GM21619 (cell line): Measurements from ENCODE around the gene PTPRU.

Experiments
- ATAC-seq: cut with Tn5 transposase; IDR thresholded peaks from one replicate; pipeline ENCODE4 v1.9.1; 2021; ENCODE audit not compliant: unreplicated experiment

PTPRU gene

GRCh38 chr1:29259802-29260441, 23.6 kb downstream of the PTPRU start:
- no peak for ATAC-seq

DNA sequence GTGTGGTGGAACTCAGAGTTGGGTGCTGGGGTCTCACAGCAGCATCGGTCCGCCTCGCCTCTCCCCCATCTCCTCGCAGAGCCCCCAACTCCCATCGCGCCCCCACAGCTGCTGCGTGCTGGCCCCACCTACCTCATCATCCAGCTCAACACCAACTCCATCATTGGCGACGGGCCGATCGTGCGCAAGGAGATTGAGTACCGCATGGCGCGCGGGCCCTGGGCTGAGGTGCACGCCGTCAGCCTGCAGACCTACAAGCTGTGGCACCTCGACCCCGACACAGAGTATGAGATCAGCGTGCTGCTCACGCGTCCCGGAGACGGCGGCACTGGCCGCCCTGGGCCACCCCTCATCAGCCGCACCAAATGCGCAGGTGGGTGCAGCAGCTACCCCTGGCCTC, 24.2 kb downstream of the PTPRU start:
- no peak for ATAC-seq

GRCh38 chr1:29264773-29265389, 28.6 kb downstream of the PTPRU start:
- ATAC-seq, result no peak

DNA sequence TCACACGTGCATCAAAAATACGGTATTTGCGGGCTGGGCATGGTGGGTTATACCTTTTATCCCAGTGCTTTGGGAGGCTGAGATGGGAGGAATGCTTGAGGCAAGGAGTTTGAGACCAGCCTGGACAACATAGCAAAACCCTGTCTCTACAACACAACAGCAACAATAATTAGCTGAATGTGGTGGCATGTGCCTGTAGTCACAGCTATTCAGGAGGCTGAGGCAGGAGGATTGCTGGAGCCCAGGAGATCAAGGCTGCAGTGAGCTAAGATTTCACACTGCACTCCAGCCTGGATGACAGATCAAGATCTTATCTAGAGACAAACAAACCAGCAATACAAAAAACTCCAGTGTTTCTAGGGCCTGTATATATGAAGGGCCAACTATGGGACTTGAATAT, 30.6 kb downstream of the PTPRU start:
- ATAC-seq, result no peak

GRCh38 chr1:29267321-29268070, 31.2 kb downstream of the PTPRU start:
- ATAC-seq, result no peak

- ATAC-seq, result no peak
These were observed 33.1 kb downstream of the PTPRU start for GRCh38 chr1:29269382-29269781.

DNA sequence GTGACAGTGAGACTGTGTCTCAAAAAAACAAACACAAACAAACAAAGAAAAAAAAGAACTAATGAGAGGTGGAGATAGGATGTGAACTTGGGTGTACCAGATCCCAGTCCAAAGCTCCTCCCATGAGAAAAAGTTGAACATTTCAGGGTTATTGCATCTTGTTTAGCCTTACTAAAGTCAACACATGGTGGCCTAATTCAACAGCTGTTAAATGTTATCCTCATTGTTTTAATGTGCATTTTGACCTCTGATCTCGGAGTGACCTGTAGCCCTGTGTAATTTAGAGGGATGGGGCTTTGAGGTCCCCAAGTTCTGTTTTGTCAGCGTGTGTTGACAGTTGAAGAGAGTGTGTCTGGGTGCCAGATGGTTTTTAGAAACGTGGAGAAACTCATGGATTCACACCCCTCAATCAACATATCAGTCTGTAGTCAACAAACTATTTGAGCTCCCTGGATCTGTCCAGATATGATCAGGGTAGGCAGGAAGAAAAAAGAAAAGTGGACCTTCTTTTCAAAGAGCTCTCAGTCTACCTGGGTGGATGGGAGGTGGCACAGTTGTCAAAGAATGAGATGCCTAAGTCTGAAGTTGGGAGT, 34.7 kb downstream of the PTPRU start:
- no peak for ATAC-seq

- ATAC-seq, result no peak
These were observed 35.4 kb downstream of the PTPRU start for GRCh38 chr1:29271724-29272123.

- ATAC-seq, result no peak
These were observed 36.0 kb downstream of the PTPRU start for GRCh38 chr1:29272147-29272907.

- no peak for ATAC-seq
These were observed 39.1 kb downstream of the PTPRU start for GRCh38 chr1:29275435-29275834.

GRCh38 chr1:29278124-29278523, 41.8 kb downstream of the PTPRU start:
- no peak for ATAC-seq

DNA sequence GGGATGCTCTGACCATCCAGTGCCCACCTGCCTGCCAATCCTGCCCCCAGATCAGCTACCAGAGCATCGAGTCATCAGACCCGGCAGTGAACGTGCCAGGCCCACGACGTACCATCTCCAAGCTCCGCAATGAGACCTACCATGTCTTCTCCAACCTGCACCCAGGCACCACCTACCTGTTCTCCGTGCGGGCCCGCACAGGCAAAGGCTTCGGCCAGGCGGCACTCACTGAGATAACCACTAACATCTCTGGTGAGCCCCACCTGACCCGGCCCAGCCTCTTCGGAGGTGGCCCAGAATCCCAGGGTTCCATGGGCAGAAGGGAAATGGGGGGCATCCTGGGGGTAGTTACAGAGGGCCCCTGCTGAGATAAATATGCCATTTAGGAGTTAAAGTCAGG, 43.1 kb downstream of the PTPRU start:
- no peak for ATAC-seq

DNA sequence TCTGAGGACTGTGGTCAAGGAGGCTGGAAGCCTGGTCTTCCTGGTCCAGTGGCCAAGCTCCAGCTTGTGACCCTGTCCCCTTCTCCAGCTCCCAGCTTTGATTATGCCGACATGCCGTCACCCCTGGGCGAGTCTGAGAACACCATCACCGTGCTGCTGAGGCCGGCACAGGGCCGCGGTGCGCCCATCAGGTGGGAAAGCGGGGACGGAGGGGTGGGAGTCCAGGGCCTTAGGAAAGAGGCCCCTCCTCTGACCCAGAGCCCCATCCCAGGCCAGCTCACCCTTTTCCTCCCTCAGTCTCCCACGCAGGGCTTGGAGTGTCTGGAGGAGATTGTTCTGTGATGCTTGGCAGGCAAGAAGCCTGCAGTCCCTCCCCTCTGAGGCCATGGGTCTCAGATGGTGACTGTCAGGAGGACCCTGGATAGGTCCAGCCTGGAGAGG, 43.6 kb downstream of the PTPRU start:
- no peak for ATAC-seq

- ATAC-seq, result no peak
These were observed 44.2 kb downstream of the PTPRU start for GRCh38 chr1:29280409-29281131.

- ATAC-seq, result no peak
These were observed 45.2 kb downstream of the PTPRU start for GRCh38 chr1:29281571-29281970.

GRCh38 chr1:29282135-29282923, 46.0 kb downstream of the PTPRU start:
- no peak for ATAC-seq

DNA sequence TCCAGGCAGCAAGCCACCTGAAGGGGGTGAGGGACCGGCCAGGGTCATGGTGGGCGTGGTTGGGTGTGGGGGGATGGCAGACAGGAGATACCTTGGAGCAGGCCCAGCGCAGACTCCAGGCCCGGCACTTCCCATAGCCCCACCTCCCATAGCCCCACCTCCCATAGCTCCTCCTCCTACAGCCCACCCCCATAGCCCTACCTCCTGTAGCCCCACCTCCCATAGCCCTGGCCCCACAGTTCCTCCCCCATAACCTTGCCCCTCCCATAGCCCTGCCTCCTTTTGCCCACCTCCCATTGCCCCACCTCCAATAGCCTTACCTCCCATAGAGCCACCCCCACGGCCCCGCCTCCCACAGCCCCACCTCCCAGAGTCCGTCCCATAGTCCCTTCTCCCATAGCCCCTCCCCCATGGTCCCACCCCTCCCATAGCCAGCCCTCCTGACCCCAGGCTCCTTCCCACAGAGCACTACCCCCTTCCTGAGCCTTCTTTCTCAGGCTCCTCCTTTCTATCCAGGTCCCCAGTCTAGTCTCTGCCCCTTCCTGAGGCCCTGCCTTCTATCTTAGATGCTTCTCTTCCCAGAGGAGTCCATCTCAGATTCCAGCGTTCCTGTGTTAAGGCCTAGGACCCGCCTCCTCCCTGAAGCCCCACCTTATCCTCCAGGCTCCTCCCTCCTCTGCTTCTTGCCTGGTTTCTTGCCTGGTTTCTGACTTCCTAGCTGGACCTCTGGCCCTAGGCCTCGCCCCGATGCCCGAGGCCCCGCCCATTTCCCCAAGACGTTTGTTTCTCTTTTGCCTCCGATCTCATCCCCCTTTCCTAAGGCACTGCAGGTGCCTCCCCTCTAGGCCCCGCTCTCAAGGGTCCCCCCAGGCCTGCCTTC, 46.8 kb downstream of the PTPRU start:
- no peak for ATAC-seq

DNA sequence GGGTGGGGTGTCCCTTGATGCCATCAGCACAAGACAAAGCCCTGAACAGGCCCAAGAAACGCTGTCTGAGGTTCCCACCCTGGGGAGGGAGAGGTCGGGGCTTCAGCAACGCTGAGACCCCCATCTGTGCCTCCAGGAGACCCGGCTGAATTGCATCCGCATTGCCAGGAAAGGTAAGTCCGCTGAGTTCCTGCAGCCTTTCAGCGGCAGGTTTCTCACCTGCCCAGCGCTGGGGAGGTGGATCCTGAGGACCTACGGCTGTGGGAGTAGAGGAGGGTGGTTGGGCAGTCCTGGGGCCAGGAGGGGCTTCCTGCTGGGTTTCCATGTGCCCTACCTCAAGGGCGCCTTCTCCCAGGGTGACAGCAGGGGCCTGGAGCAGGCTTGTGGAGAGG, 47.5 kb downstream of the PTPRU start:
- no peak for ATAC-seq
